Glutamatergic neuron (in vitro differentiated cells): ENCODE measurements around the gene RANGRF. TPM values are rescaled to one million over a fixed set of nuclear protein-coding genes. Genes with fewer than 3 reads are reported as not detected.

Experiments
- DNase-seq: peaks from one replicate; pipeline ENCODE4 v3.0.0; 2022
- H3K27ac Mint-ChIP-seq: one replicate; pipeline ENCODE4 v1.8.0; 2020; ENCODE audit warnings: mild to moderate bottlenecking, mixed read lengths, inconsistent platforms; ENCODE audit not compliant: unreplicated experiment
- H3K27me3 Mint-ChIP-seq: one replicate; pipeline ENCODE4 v1.8.0; 2020; ENCODE audit warnings: mild to moderate bottlenecking, moderate library complexity, mixed read lengths, inconsistent platforms; ENCODE audit not compliant: unreplicated experiment
- H3K36me3 Mint-ChIP-seq: one replicate; pipeline ENCODE4 v1.8.0; 2020; ENCODE audit warnings: mild to moderate bottlenecking, mixed read lengths, inconsistent platforms; ENCODE audit not compliant: unreplicated experiment
- H3K4me1 Mint-ChIP-seq: one replicate; pipeline ENCODE4 v1.8.0; 2020; ENCODE audit warnings: mild to moderate bottlenecking, low read depth, mixed read lengths, inconsistent platforms; ENCODE audit not compliant: unreplicated experiment
- H3K4me3 Mint-ChIP-seq: one replicate; pipeline ENCODE4 v1.8.0; 2020; ENCODE audit warnings: mild to moderate bottlenecking, mixed read lengths, inconsistent platforms; ENCODE audit not compliant: unreplicated experiment
- H3K9me3 Mint-ChIP-seq: one replicate; pipeline ENCODE4 v1.8.0; 2020; ENCODE audit warnings: mild to moderate bottlenecking, moderate library complexity, mixed read lengths, inconsistent platforms; ENCODE audit not compliant: unreplicated experiment
- total RNA-seq: library from RNA; stranded (reverse); fragmentation: NEBNext Ultra II Directional; extraction: Animal tissue kit (Norgen Biotek cat#: 25700); gene quantifications from one replicate; pipeline ENCODE4 v1.2.1, GENCODE V29; 2021; ENCODE audit not compliant: unreplicated experiment
- TF ChIP-seq, protein P1 (sequence below): fragments of 200-600 bp; sonication (generic); IDR thresholded peaks from one replicate; pipeline ENCODE4 v1.5.0; 2021; ENCODE audit not compliant: partially characterized antibody, unreplicated experiment

The RANGRF gene
- total RNA-seq, 1 donor from 2014 or later: 29.5 TPM

DNA sequence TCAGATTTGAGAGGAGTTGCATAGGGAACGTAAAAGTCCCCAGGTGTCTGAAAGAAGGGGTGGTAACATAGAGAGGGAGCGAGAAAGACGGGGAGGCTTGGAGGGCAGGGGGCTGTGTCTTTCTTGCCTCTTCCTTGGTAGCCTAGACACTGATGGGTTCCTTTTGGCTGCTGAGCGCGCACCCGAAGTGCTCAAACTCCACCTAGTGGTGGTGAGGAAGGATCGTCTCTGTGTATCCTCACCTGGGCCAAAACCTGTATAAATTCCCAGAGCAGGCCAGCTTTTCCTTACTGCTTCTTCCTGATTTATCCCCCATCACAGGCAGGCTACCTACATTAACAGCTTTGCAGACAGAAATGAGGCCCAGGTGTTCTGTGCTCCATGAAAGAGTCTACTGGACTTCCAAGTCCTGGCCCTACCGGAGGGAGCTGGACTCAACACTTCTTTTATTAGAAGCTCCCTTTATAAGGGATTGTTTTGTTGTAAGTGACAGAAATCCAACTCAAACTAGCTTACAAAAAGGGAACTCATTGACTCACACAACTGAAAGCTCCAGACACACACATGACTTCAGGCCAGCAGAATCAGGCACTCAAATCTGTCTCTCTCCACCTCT lies 12.3 kb downstream of the RANGRF start:
- peaks cover 2% of the 10 kb centered on the region for H3K9me3 Mint-ChIP-seq
- TF ChIP-seq, protein P1, sequence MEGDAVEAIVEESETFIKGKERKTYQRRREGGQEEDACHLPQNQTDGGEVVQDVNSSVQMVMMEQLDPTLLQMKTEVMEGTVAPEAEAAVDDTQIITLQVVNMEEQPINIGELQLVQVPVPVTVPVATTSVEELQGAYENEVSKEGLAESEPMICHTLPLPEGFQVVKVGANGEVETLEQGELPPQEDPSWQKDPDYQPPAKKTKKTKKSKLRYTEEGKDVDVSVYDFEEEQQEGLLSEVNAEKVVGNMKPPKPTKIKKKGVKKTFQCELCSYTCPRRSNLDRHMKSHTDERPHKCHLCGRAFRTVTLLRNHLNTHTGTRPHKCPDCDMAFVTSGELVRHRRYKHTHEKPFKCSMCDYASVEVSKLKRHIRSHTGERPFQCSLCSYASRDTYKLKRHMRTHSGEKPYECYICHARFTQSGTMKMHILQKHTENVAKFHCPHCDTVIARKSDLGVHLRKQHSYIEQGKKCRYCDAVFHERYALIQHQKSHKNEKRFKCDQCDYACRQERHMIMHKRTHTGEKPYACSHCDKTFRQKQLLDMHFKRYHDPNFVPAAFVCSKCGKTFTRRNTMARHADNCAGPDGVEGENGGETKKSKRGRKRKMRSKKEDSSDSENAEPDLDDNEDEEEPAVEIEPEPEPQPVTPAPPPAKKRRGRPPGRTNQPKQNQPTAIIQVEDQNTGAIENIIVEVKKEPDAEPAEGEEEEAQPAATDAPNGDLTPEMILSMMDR: peak; percentile 86
- peak; percentile 57 for DNase-seq
- H3K4me3 Mint-ChIP-seq: peak overlapping the region; percentile 3
- peak overlapping the region; percentile 16 for H3K27ac Mint-ChIP-seq
- H3K4me1 Mint-ChIP-seq: no peaks in the 10 kb centered on the region
- peaks cover 1% of the 10 kb centered on the region for H3K27me3 Mint-ChIP-seq
- H3K36me3 Mint-ChIP-seq: no peaks in the 10 kb centered on the region

DNA sequence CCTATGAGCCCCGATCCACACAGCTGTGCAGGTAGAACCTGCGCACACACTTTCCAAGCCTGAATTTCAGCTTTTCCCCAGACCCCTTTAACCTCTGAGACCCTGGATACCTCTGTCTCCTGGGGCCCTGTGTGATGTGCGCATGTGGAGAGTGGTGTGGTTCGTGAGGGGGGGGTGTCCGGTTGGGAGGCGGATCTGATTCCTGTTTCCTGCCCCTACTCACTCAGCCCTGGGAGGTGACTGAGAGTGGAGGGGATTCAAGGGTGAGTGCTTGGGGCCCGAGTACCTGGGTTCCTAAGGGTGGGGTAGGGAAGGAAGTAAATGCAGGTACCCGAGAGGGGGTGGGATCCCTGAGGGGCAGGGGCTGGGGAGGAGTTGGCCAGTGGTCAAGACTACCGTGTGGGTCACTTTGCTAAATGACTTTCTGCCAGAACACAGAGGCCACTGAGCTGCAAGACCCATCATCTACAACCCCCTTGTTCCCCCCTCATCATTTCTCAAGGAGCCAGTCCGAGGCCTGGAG lies 22.2 kb downstream of the RANGRF start:
- Mint-ChIP-seq H3K36me3 (no peaks in the 10 kb centered on the region), H3K9me3 (no peaks in the 10 kb centered on the region), H3K4me1 (peaks cover 4% of the 10 kb centered on the region), H3K4me3 (no peak overlapping the region), H3K27ac (no peak overlapping the region), H3K27me3 (peaks cover 6% of the 10 kb centered on the region)
- DNase-seq: no peak
- TF ChIP-seq, protein P1: no peak

DNA sequence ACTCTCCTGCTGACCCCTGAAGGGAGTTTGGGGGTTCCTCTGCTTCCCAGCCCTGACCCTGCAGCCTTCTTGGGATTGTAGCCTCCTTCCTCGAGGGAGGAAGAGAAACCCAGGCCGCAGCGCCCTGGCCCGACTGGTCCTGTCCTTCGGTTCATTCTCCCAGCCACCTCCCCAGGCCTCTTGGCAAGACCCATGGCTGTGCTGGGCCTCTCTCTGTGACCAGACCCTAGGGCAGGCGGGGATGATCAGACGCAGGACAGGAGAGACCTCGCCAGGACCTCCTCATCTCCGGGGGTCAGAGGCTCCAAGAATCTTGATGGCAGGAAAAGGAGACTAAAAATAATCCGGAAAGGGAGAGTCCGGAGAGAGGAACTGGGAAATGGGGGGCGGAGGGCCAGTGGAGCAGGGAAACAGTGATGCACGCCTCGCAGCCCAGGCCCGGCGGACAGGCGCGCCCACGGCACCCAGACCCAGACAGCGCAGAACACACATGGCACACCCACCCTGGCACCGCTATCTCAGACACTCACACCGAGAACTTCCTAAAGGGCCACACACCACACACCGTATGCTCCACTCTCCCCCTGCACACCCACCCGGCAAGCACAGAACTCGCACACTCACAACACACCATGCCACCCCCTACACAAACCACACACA lies 22.8 kb downstream of the RANGRF start:
- H3K27me3 Mint-ChIP-seq: peaks cover 11% of the 10 kb centered on the region
- H3K27ac Mint-ChIP-seq: no peak overlapping the region
- H3K36me3 Mint-ChIP-seq: no peaks in the 10 kb centered on the region

DNA sequence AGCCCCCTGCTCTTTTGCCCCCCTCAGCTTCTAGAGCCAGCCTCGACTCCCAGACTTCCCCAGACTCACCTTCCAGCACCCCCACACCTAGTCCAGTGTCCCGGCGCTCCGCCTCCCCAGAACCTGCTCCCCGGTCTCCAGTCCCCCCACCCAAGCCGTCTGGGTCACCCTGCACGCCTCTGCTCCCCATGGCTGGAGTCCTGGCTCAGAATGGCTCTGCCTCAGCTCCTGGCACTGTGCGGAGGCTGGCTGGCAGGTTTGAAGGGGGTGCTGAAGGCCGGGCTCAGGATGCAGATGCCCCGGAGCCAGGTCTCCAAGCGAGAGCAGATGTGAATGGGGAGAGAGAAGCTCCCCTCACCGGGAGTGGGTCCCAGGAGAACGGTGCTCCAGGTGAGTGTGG lies 23.8 kb downstream of the RANGRF start:
- Mint-ChIP-seq H3K27me3 (peaks cover 11% of the 10 kb centered on the region), H3K4me3 (no peak overlapping the region), H3K9me3 (no peaks in the 10 kb centered on the region), H3K4me1 (peaks cover 7% of the 10 kb centered on the region), H3K27ac (no peak overlapping the region), H3K36me3 (no peaks in the 10 kb centered on the region)
- DNase-seq: no peak
- TF ChIP-seq, protein P1: no peak

More for the DNA sequence above, 22.8 kb downstream of the RANGRF start:
- no peak for DNase-seq
- no peaks in the 10 kb centered on the region for H3K9me3 Mint-ChIP-seq
- H3K4me1 Mint-ChIP-seq: peaks cover 7% of the 10 kb centered on the region
- H3K4me3 Mint-ChIP-seq: no peak overlapping the region
- TF ChIP-seq, protein P1: no peak
